SK-N-SH (cell line): ENCODE results near the gene TMEM9.

Source experiments
- ELF1 ChIP-seq: IDR thresholded peaks from 2 replicates; pipeline ENCODE4 v1.4.0; 2012
- EZH2phosphoT487 ChIP-seq: fragments of 200-600 bp; sonication (generic); IDR thresholded peaks from 2 replicates; pipeline ENCODE4 v1.6.1; 2017; ENCODE audit warnings: low read depth, mixed run types, mild to moderate bottlenecking, antibody characterized with exemption, moderate library complexity, borderline replicate concordance
- FOSL2 ChIP-seq: IDR thresholded peaks from 2 replicates; pipeline ENCODE4 v1.4.0; 2012; ENCODE audit warnings: low read depth, mild to moderate bottlenecking, moderate library complexity, borderline replicate concordance
- GABPA ChIP-seq: IDR thresholded peaks from 2 replicates; pipeline ENCODE4 v1.4.0; 2012; ENCODE audit warnings: low read depth, mild to moderate bottlenecking
- SMC3 ChIP-seq: IDR thresholded peaks from 2 replicates; pipeline ENCODE4 v1.6.1; 2012; ENCODE audit warnings: low read depth, low read length, improper control_type of control experiment
- TAF1 ChIP-seq: IDR thresholded peaks from 2 replicates; pipeline ENCODE4 v1.6.1; 2012; ENCODE audit warnings: low read depth, mild to moderate bottlenecking, low read length, moderate library complexity, borderline replicate concordance
- TEAD4 ChIP-seq: IDR thresholded peaks from 2 replicates; pipeline ENCODE4 v1.4.0; 2012; ENCODE audit warnings: mild to moderate bottlenecking, borderline replicate concordance; ENCODE audit not compliant: insufficient read depth
- TF ChIP-seq, protein P1 (sequence below): fragments of 200-600 bp; sonication (generic); IDR thresholded peaks from 2 replicates; pipeline ENCODE4 v1.6.1; 2017; ENCODE audit warnings: antibody characterized with exemption, mild to moderate bottlenecking, moderate library complexity
- TF ChIP-seq, protein P2 (sequence below): IDR thresholded peaks from 2 replicates; pipeline ENCODE4 v1.6.1; 2012; ENCODE audit warnings: mild to moderate bottlenecking, low read depth, low read length, moderate library complexity
- TF ChIP-seq, protein P3 (sequence below): fragments of 150-350 bp; IDR thresholded peaks from 2 replicates; pipeline ENCODE4 v1.6.1; 2017; ENCODE audit warnings: antibody characterized with exemption, low read length, low read depth, borderline replicate concordance

DNA sequence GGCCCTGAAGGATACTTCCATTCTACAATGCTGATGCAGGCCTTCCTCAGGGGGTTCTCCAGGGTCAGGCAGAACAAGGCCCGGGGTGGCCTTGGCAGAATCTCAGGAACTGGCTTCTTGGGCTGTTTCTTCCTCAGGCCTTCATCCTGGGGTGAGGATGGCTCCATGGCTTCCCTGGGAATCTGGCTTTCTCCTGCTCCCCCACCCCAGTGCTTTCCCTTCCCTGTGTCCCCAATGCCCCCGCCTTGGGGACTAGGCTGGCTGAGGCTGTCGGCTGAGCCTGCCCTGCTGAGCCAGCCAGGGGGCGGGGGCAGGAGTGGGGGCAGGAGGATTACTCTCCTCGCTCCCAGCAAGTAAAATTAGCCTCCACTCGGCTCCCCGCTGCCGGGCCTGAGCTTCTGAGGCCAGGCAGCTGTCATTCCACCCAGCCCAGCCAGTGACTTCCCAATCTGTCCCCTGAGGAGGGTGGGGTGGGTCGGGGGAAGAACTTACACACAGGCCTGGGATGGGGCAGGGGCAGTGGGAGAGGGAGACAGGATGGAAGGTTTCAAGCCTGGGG is 42.0 kb downstream of the TMEM9 start, which contains the start of gene CACNA1S:
- TF ChIP-seq SMC3 (no peak), ELF1 (no peak), TEAD4 (no peak), TAF1 (no peak), FOSL2 (no peak), EZH2phosphoT487 (no peak), GABPA (no peak)
- TF ChIP-seq, protein P1, sequence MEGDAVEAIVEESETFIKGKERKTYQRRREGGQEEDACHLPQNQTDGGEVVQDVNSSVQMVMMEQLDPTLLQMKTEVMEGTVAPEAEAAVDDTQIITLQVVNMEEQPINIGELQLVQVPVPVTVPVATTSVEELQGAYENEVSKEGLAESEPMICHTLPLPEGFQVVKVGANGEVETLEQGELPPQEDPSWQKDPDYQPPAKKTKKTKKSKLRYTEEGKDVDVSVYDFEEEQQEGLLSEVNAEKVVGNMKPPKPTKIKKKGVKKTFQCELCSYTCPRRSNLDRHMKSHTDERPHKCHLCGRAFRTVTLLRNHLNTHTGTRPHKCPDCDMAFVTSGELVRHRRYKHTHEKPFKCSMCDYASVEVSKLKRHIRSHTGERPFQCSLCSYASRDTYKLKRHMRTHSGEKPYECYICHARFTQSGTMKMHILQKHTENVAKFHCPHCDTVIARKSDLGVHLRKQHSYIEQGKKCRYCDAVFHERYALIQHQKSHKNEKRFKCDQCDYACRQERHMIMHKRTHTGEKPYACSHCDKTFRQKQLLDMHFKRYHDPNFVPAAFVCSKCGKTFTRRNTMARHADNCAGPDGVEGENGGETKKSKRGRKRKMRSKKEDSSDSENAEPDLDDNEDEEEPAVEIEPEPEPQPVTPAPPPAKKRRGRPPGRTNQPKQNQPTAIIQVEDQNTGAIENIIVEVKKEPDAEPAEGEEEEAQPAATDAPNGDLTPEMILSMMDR: no peak
- TF ChIP-seq, protein P2, sequence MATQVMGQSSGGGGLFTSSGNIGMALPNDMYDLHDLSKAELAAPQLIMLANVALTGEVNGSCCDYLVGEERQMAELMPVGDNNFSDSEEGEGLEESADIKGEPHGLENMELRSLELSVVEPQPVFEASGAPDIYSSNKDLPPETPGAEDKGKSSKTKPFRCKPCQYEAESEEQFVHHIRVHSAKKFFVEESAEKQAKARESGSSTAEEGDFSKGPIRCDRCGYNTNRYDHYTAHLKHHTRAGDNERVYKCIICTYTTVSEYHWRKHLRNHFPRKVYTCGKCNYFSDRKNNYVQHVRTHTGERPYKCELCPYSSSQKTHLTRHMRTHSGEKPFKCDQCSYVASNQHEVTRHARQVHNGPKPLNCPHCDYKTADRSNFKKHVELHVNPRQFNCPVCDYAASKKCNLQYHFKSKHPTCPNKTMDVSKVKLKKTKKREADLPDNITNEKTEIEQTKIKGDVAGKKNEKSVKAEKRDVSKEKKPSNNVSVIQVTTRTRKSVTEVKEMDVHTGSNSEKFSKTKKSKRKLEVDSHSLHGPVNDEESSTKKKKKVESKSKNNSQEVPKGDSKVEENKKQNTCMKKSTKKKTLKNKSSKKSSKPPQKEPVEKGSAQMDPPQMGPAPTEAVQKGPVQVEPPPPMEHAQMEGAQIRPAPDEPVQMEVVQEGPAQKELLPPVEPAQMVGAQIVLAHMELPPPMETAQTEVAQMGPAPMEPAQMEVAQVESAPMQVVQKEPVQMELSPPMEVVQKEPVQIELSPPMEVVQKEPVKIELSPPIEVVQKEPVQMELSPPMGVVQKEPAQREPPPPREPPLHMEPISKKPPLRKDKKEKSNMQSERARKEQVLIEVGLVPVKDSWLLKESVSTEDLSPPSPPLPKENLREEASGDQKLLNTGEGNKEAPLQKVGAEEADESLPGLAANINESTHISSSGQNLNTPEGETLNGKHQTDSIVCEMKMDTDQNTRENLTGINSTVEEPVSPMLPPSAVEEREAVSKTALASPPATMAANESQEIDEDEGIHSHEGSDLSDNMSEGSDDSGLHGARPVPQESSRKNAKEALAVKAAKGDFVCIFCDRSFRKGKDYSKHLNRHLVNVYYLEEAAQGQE: no peak
- TF ChIP-seq, protein P3, sequence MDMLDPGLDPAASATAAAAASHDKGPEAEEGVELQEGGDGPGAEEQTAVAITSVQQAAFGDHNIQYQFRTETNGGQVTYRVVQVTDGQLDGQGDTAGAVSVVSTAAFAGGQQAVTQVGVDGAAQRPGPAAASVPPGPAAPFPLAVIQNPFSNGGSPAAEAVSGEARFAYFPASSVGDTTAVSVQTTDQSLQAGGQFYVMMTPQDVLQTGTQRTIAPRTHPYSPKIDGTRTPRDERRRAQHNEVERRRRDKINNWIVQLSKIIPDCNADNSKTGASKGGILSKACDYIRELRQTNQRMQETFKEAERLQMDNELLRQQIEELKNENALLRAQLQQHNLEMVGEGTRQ: no peak
